Measurements from ENCODE around the gene CPSF4L.
"Not testable (repeated sequence)": the region's sequence is repeated elsewhere in the genome, so short reads cannot be mapped to it uniquely, and the experiment has no call there.

The CPSF4L gene

DNA sequence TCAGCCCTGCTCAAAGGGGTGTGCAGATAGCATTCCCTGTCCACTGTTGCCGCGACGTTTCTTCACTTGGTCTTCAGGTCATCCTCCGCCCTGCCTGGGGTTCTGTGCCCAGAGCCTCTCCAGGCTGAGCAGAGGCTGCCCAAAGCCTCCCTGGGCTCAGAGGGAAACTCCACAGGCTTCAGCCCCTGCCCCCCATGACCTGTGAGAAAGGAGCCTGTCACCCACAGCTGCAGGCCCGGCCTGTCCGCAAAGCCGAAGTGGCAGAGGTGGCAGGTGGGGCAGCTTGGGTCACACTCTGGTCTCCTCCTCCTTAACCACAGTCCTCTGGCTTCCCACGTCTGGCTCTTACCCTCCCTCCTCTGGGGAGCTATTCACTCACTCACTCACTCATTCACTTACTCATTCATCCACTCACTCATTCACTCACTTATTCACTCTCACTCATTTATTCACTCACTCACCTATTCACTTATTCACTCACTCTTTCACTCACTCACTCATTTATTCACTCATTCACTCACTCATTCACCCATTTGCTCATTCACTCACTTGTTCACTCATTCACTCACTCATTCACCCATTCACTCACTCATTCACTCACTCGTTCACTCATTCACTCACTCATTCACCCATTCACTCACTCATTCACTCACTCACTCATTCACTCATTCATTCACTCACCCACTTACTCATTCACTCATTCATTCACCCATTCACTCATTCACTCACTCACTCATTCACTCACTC, 7.1 kb upstream of the CPSF4L start:
- Mint-ChIP-seq H3K36me3 (ENCODE audit: low read depth) (no peaks in the 10 kb centered on the region), H3K27ac (no peak overlapping the region), H3K4me1 (ENCODE audit: low read depth) (no peaks in the 10 kb centered on the region)

DNA sequence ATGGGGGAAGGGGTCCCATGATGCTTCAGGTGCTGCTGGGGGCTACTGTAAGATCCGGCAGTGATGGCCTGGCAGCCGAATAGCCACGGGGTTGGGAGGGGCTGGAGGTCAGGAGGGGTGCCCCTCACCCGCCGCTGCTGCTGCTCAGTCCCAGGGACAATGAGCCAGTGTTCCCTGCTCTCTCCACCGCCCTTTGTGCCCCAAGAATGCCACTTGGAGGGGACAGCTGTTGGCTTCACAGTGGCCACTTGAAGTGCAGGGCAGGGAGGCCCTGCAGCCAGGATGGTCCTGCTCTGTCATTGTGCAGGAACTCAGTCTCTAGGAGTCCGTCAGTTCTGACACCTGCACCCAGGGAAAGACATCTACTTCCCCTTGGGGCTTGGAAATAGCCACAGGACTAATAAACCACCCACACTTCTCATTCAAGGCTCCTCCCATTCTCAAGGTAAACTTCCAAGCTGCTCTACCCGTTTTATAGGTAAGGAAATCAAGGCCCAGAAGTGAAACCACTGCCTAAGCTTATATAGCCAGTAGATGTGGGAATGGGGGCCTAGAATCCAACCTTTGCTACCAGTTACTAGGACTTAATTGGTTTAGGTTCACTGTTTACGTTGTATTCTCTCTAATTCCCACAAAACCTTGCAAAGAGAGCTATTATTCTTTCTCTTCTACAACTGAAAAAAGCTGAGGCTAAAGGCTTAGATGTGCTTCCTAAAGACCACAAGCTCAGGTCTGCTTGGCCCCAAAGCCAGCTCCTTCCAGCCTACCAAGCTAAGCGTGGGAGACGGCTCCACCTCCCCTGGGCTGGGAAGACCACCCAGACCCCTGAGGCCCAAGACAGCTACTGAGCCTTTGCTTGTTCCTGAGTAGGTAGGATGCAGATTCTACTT, 6.2 kb upstream of the CPSF4L start:
- no peaks in the 10 kb centered on the region for H3K4me1 Mint-ChIP-seq (ENCODE audit: low read depth)
- H3K36me3 Mint-ChIP-seq (ENCODE audit: low read depth), result no peaks in the 10 kb centered on the region
- H3K9me3 Mint-ChIP-seq, result no peaks in the 10 kb centered on the region

More for the DNA sequence above, 7.1 kb upstream of the CPSF4L start:
- no peak overlapping the region for H3K4me3 Mint-ChIP-seq
- H3K9me3 Mint-ChIP-seq, result no peaks in the 10 kb centered on the region
- DNase-seq (ENCODE audit: low spot score), result no peak
- no peaks in the 10 kb centered on the region for H3K27me3 Mint-ChIP-seq (ENCODE audit: low read depth)

GRCh38 chr17:73266796-73267195, 5.1 kb upstream of the CPSF4L start:
- Mint-ChIP-seq H3K27me3 (ENCODE audit: low read depth) (no peaks in the 10 kb centered on the region), H3K4me1 (ENCODE audit: low read depth) (no peaks in the 10 kb centered on the region), H3K9me3 (no peaks in the 10 kb centered on the region), H3K27ac (no peak overlapping the region), H3K4me3 (no peak overlapping the region), H3K36me3 (ENCODE audit: low read depth) (no peaks in the 10 kb centered on the region)
- DNase-seq (ENCODE audit: low spot score), result no peak

More for the DNA sequence above, 6.2 kb upstream of the CPSF4L start:
- Mint-ChIP-seq H3K27ac (no peak overlapping the region), H3K4me3 (no peak overlapping the region), H3K27me3 (ENCODE audit: low read depth) (no peaks in the 10 kb centered on the region)
- no peak for DNase-seq (ENCODE audit: low spot score)

DNA sequence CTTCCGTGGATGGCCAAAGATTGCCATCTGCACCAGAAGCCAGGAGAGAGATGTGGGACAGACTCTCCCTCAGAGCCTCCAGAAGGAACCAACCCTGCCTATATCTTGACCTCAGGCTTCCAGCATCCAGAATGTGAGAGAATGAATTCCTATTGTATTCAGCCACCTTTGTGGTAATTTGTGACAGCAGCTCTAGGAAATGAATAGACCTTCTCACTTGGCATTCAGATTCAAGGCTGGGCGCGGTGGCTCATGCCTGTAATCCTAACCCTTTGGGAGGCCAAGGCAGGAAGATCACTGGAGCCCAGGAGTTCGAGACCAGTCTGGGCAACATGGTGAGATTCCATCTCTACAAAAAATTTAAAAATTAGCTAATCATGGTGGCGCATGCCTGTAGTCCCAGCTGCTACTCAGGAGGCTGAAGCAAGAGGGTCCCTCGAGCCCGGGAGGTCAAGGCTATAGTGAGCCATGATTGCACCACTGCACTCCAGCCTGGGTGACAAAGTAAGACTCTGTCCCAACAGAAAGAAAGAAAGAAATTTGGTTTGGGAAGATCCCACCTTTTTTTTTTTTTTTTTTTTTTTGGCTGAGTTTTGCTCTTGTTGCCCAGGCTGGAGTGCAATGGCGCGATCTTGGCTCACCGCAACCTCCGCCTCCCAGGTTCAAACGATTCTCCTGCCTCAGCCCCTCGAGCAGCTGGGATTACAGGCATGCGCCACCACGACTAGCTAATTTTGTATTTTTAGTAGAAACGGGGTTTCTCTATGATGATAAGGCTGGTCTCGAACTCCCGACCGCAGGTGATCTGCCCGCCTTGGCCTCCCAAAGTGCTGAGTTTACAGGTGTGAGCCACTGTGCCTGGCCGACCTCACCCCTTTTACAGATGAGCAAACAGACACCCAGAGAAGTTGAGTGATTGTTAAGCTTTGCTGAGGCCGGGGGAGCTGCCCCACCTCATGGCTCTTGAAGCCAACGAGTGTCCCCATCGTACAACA, 4.3 kb upstream of the CPSF4L start:
- no peak overlapping the region for H3K4me3 Mint-ChIP-seq
- DNase-seq (ENCODE audit: low spot score), result no peak
- H3K4me1 Mint-ChIP-seq (ENCODE audit: low read depth), result no peaks in the 10 kb centered on the region
- no peak overlapping the region for H3K27ac Mint-ChIP-seq
- no peaks in the 10 kb centered on the region for H3K27me3 Mint-ChIP-seq (ENCODE audit: low read depth)
- H3K9me3 Mint-ChIP-seq, result no peaks in the 10 kb centered on the region
- H3K36me3 Mint-ChIP-seq (ENCODE audit: low read depth), result no peaks in the 10 kb centered on the region

- not testable (repeated sequence) for H3K9me3 Mint-ChIP-seq; H3K4me3 Mint-ChIP-seq; H3K4me1 Mint-ChIP-seq (ENCODE audit: low read depth); DNase-seq (ENCODE audit: low spot score); H3K27me3 Mint-ChIP-seq (ENCODE audit: low read depth); H3K27ac Mint-ChIP-seq; H3K36me3 Mint-ChIP-seq (ENCODE audit: low read depth)
These were observed 2.8 kb upstream of the CPSF4L start for GRCh38 chr17:73264448-73264847.

DNA sequence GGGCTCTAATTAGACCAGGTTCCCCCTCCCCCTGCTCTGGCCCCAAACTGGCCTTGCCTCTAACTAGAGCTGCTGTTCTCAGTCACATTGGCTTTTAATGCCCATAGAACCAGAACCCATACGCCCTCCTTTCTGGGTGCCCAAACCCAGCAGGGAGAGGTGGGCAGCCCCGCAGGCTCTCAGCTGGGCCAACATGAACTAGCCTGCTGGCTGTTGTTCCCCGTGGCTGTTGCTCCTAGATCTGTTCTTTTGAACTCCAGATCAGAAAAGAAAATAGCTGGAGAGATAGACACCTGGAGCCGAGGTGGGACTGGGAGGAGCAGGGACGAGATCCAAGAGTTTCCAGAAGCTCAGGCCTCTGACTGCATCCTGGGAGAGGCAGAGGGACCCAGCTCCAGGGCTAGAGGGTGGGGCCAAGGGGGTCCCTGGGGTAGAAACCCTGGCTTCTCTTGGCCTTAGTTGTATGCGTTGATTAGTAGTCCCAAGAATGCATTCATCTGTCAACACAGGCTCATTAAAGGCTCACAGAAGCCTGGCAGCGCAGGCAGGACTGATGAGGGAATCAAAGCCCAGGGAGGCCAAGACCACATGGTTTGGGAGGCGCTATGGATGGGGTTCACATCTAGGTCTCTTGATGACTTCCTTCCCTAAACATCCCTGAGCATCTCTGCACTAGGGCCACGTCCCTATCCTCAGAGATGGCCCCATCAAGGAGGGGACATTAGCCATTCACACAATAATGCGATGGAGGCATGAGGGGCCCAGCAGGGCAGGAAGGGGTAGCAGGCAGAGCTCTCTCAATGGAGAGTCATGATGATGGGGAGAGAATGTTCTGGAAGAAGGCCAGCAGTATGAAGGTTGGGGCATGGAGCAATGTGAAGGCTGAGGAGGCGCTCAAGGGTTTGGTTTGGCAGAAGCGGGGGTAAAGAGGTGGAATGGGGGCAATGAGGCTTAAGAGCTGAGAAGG, 1.3 kb upstream of the CPSF4L start:
- Mint-ChIP-seq H3K4me3 (no peak overlapping the region), H3K27me3 (ENCODE audit: low read depth) (no peaks in the 10 kb centered on the region), H3K27ac (no peak overlapping the region), H3K36me3 (ENCODE audit: low read depth) (no peaks in the 10 kb centered on the region), H3K9me3 (no peaks in the 10 kb centered on the region), H3K4me1 (ENCODE audit: low read depth) (no peaks in the 10 kb centered on the region)
- DNase-seq (ENCODE audit: low spot score), result no peak

GRCh38 chr17:73261952-73262675, 434 bp upstream of the CPSF4L start:
- no peak overlapping the region for H3K4me3 Mint-ChIP-seq
- H3K27me3 Mint-ChIP-seq (ENCODE audit: low read depth), result no peaks in the 10 kb centered on the region
- no peaks in the 10 kb centered on the region for H3K4me1 Mint-ChIP-seq (ENCODE audit: low read depth)
- no peak for DNase-seq (ENCODE audit: low spot score)
- H3K9me3 Mint-ChIP-seq, result no peaks in the 10 kb centered on the region
- no peak overlapping the region for H3K27ac Mint-ChIP-seq
- H3K36me3 Mint-ChIP-seq (ENCODE audit: low read depth), result no peaks in the 10 kb centered on the region

GRCh38 chr17:73257516-73257915, 4.2 kb downstream of the CPSF4L start:
- Mint-ChIP-seq H3K4me1 (ENCODE audit: low read depth) (no peaks in the 10 kb centered on the region), H3K27ac (no peak overlapping the region), H3K36me3 (ENCODE audit: low read depth) (no peaks in the 10 kb centered on the region), H3K9me3 (no peaks in the 10 kb centered on the region), H3K4me3 (no peak overlapping the region), H3K27me3 (ENCODE audit: low read depth) (no peaks in the 10 kb centered on the region)
- no peak for DNase-seq (ENCODE audit: low spot score)

DNA sequence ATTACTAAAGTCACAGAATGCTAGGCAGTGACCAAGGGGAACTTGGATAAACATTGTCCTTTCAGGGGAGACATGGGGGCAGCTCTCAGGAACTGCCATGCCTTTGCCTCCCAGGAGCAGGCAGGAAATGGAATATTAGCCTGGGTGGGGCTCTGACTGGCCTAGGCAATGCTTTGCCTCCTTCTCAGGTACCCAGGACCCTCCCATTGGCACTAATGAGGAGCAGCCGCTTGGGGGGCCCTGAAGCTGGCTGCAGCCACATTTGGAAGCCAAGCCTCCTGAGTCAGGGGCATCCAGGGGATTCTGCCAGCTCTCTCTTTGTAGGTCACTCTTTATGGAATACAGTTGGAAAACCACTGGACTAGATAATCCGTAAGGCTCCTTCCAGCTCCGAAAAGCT, 5.5 kb downstream of the CPSF4L start:
- H3K4me3 Mint-ChIP-seq, result no peak overlapping the region
- no peaks in the 10 kb centered on the region for H3K9me3 Mint-ChIP-seq
- no peak overlapping the region for H3K27ac Mint-ChIP-seq
- H3K36me3 Mint-ChIP-seq (ENCODE audit: low read depth), result no peaks in the 10 kb centered on the region
- H3K27me3 Mint-ChIP-seq (ENCODE audit: low read depth), result no peaks in the 10 kb centered on the region
- DNase-seq (ENCODE audit: low spot score), result no peak
- no peaks in the 10 kb centered on the region for H3K4me1 Mint-ChIP-seq (ENCODE audit: low read depth)

DNA sequence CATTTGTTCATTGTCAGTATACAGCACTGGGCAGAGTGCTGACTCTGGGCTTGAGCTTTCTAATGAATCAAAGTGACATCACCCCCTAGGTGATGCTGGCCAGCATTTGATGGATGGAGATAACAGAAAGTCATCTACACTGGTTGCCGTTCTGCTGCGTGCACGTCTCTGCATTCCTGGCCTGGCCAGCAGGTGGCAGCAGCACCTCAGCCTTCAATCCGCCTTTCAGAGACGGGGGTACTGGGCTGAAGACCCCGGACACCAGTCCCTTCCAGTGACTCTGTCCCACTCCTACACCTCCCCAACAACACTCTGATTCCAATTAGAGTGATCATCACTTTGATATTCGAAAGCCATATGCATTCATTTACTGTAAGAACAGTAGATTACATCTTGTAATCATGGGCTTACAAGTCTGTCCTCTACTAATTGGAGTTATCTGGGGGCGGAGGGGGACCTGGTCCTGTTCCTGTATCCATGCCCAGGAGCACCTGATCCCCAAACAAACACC, 6.0 kb downstream of the CPSF4L start:
- Mint-ChIP-seq H3K4me3 (no peak overlapping the region), H3K27me3 (ENCODE audit: low read depth) (no peaks in the 10 kb centered on the region), H3K36me3 (ENCODE audit: low read depth) (no peaks in the 10 kb centered on the region), H3K9me3 (no peaks in the 10 kb centered on the region), H3K27ac (no peak overlapping the region), H3K4me1 (ENCODE audit: low read depth) (no peaks in the 10 kb centered on the region)
- peak; percentile 44 for DNase-seq (ENCODE audit: low spot score)

GRCh38 chr17:73251871-73252270, 9.8 kb downstream of the CPSF4L start:
- H3K4me1 Mint-ChIP-seq (ENCODE audit: low read depth), result no peaks in the 10 kb centered on the region
- H3K9me3 Mint-ChIP-seq, result no peaks in the 10 kb centered on the region
- no peak overlapping the region for H3K4me3 Mint-ChIP-seq
- H3K27me3 Mint-ChIP-seq (ENCODE audit: low read depth), result no peaks in the 10 kb centered on the region
- no peak for DNase-seq (ENCODE audit: low spot score)
- H3K27ac Mint-ChIP-seq, result no peak overlapping the region
- H3K36me3 Mint-ChIP-seq (ENCODE audit: low read depth), result no peaks in the 10 kb centered on the region

DNA sequence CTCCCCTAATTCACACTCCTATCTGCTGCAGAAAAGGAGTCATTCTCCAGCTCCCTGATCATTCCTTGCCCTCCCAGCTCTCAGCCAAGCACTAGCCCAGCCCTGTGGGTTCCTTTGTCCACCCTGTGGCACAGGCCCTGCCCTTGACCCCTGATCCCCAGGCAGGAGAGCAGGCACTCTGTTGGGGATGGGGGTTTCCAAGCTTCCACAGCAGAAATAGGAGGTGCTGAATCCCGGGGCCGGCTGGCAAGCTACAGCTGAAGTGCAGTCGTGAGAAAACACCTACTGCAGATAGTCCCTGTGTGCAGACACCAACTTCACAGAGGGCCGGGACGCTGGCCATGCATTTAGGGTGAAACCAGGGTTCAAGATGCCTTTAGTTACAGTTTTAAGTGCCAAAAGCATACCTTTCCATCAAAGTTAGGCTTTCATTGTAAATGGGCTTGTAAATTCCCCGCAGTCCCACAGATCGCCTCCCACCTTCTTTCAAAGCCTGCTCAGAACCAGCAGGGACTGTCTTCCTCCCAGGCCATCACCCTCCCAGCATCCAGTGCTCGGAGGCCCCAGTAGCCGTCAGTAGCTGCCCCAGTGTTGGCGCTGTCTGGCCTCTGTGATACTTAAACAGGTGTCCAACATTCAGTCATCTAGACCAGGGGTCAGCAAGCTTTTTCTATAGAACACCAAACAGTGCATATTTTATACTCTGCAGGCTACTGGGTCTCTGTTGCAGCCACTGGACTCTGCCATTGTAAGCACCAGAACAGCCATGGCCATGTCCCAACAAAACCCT, 10.6 kb downstream of the CPSF4L start:
- DNase-seq (ENCODE audit: low spot score), result no peak
- no peaks in the 10 kb centered on the region for H3K9me3 Mint-ChIP-seq
- no peak overlapping the region for H3K27ac Mint-ChIP-seq
- no peaks in the 10 kb centered on the region for H3K27me3 Mint-ChIP-seq (ENCODE audit: low read depth)
- H3K4me3 Mint-ChIP-seq, result no peak overlapping the region
- H3K4me1 Mint-ChIP-seq (ENCODE audit: low read depth), result no peaks in the 10 kb centered on the region
- peaks cover 2% of the 10 kb centered on the region for H3K36me3 Mint-ChIP-seq (ENCODE audit: low read depth)

All from T-helper 2 cell treated with Interferon-gamma antibody and Interleukin-4, amounts not matched to agents 5 μg/mL and 100 μg/mL, for 36 hours (primary cell).